GDM1 (cell line): ENCODE measurements around the gene POC1B.

Experiments used
- DNase-seq: peaks from one replicate; lab custom pipeline; 2025; lab: John Stamatoyannopoulos, UW

The POC1B gene

DNA sequence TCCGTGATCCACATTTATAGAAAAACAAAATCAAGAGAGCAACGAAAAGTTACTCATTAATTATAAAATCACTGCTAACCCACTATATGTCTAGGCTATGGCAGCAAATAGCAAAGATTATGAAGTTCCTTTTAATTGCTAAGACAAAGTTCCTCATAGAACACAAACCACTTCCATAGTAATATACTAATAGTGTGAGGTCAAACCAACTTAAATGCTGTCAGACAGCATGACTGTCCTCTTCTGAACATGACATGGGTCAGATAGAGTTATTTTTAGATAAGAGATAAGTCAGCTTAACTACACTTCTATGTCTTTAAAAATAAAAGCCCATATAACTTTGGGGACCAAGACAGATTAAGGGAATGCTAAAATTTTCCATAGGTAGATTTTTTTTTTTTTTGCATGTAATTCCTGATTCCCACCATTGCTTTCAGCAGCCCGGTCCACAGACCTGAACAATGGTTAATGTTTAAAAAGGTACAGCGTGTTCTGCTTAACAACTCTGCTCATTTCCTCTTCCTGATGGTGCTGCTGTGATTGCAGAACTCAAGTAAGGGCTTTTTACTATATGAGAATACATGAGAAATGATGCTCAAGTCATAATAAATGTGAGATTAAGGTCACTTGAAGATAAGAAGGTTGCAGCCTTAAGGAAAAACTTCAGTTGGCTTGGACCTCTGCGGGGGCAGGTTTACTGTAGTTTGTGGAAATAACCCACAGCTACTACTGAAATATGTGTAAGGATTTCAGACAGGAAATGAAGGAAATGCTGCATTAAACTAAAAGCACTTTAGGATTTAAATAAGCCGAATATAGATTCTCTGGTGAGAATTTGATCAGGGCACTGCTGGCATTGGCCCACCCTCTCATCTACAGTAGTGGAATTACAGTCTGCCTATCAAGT is 135.8 kb downstream of the POC1B start:
- DNase-seq = no peak

GRCh38 chr12:89386138-89386537 is 139.7 kb downstream of the POC1B start:
- no peak for DNase-seq

DNA sequence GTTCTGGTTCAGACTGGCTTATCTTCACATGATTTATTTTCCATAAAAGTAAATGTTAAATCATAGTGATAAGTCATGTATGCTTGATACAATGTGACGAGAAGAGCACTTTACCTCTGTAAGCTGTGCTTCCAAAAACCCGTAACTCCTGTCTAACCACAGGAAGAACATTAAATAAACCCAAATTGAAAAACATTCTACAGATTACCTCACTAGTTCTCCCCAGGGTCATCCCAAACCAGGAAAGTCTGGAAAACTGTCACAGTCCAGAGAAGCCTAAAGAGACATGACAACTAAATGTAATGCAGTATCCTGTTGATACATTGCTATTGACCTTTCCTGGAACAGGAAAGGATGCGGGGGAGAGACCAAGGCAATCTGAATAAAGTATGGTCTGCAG is 141.0 kb downstream of the POC1B start:
- no peak for DNase-seq

DNA sequence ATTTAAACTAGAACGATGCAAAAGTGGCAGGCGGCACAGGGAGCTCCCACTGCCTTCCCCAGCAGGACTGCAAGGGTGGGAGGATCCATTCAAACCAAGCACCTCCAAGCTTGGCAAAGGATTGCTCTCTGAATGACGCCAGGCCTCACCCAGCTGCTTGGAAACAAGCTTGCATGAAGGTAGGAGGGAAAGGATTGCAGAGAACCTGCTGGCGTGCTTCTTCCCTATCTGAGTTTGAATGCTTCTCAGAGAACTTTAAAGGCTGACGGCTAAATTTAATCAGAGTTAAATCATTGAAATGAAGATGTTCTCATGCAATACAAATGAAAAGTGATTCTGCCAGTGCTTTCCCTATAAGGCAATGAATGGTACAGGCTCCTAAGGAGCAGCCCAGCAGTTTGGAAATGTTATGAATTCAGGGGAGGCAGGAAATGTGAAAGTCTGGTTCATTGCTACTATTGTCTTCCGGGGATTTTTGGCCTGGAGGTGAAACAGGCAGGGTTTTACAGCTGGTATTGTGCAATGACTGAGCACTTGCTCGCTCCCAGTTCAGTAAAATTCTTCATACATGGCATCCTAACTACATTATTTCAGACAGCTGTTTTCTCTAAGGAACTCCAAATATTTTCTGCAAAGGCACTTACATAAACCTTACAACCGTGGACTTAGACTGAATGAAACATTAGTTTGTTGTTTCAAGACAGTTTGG is 141.6 kb downstream of the POC1B start:
- no peak for DNase-seq

- no peak for DNase-seq
Observed at GRCh38 chr12:89383235-89384049, 142.4 kb downstream of the POC1B start.

DNA sequence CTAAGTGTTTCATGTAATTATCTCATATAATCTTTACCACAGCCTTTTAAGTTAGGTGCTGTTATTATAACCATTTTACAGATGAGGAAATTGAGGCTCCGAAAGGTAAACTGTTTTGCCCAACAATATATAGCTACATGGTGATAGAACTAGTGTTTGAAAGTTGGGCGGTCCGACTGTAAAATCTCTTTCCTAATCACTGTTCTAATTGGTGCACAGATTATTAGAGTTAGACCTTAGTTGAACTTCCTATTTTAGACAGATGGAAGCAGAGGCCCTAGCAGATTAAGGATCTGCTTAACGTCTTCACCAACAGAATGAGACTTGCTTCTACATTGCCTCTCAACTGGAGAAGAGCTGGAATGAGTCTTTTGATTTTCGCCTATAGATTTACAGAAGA is 143.5 kb downstream of the POC1B start:
- no peak for DNase-seq

- DNase-seq = no peak
Observed at GRCh38 chr12:89379839-89380467, 145.9 kb downstream of the POC1B start.

GRCh38 chr12:89379148-89379838 is 146.6 kb downstream of the POC1B start:
- no peak for DNase-seq

DNA sequence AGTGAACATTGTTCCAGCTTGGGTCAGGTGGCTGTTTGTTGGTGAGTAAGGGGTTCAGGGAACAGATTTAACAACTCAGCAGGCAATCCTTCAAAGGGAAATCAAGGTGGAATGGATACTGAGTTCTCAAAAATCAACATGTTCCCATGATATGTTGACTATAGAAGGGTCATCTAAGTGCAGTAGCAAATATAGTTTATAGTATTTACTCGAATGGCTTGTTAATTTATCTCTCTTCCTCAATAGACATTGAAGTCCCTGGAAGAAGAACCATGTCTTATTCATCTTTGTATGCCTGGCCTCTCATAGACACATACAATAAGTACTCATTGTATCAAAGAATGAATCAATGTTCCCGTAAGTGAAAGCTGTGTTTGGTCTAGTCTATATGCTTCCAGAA is 149.0 kb downstream of the POC1B start:
- no peak for DNase-seq

DNA sequence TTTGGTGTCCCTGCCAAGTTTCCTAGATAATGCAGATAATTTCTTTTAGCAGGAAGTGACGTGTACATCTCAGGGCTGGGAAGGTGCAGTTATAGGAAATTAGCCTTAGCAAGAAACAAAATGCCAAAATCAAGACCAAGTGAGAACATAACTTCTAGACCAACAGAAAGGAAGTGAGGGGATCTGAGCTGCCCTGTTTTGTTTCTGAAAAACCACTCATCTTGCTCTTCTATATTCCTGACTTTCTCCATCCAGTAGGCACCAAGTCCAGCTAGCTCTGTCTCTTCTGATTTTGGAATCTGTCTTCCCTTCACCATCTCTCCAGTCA is 149.7 kb downstream of the POC1B start:
- no peak for DNase-seq

GRCh38 chr12:89373763-89374572 is 151.9 kb downstream of the POC1B start:
- DNase-seq = no peak

GRCh38 chr12:89372584-89373370 is 153.1 kb downstream of the POC1B start:
- no peak for DNase-seq

- DNase-seq = no peak
Observed at GRCh38 chr12:89370850-89371249, 155.0 kb downstream of the POC1B start.

GRCh38 chr12:89370421-89370831 is 155.4 kb downstream of the POC1B start:
- DNase-seq = peak; percentile 13
